DOHH2 (cell line): ENCODE results near the gene U2AF2.

Experiments
- H3F3A ChIP-seq: fragments of 200-600 bp; sonication (generic), shearing (Covaris generic); 2 replicates; pipeline ENCODE4 v1.6.0; 2016; ENCODE audit warnings: antibody characterized with exemption, mild to moderate bottlenecking; ENCODE audit not compliant: control insufficient read depth, insufficient read depth
- H3K27ac ChIP-seq: fragments of 200-600 bp; sonication (generic); 2 replicates; pipeline ENCODE4 v1.5.1; 2014; ENCODE audit warnings: low read depth, mild to moderate bottlenecking, low read length, moderate library complexity
- H3K27me3 ChIP-seq: fragments of 200-600 bp; sonication (generic); 2 replicates; pipeline ENCODE4 v1.6.1; 2014; ENCODE audit warnings: mild to moderate bottlenecking, low read length, mixed read lengths; ENCODE audit not compliant: control insufficient read depth
- H3K36me3 ChIP-seq: fragments of 200-600 bp; sonication (generic); 2 replicates; pipeline ENCODE4 v1.6.1; 2014; ENCODE audit warnings: mild to moderate bottlenecking, low read length, moderate library complexity, mixed read lengths; ENCODE audit not compliant: control insufficient read depth
- H3K4me1 ChIP-seq: fragments of 200-600 bp; sonication (generic); 2 replicates; pipeline ENCODE4 v1.6.1; 2014; ENCODE audit warnings: mild to moderate bottlenecking, low read length, mixed read lengths; ENCODE audit not compliant: control insufficient read depth
- H3K4me2 ChIP-seq: fragments of 200-600 bp; sonication (generic); 2 replicates; pipeline ENCODE4 v1.6.0; 2014; ENCODE audit warnings: mild to moderate bottlenecking, low read length, moderate library complexity
- H3K4me3 ChIP-seq: fragments of 200-600 bp; sonication (generic); 2 replicates; pipeline ENCODE4 v1.5.1; 2014; ENCODE audit warnings: mild to moderate bottlenecking, low read length, mixed read lengths
- H3K79me2 ChIP-seq: fragments of 200-600 bp; sonication (generic); 2 replicates; pipeline ENCODE4 v1.6.1; 2014; ENCODE audit warnings: mild to moderate bottlenecking, low read length, mixed read lengths; ENCODE audit not compliant: control insufficient read depth
- H3K9me2 ChIP-seq: fragments of 200-600 bp; sonication (generic); replicated peaks from 2 replicates; pipeline ENCODE4 v1.6.1; 2014; ENCODE audit warnings: mild to moderate bottlenecking, low read length, mixed read lengths; ENCODE audit not compliant: control insufficient read depth
- H3K9me3 ChIP-seq: fragments of 200-600 bp; sonication (generic); 2 replicates; pipeline ENCODE4 v1.6.1; 2014; ENCODE audit warnings: antibody characterized with exemption, low read length, mixed read lengths; ENCODE audit not compliant: control insufficient read depth, insufficient read depth
- H4K20me1 ChIP-seq: fragments of 200-600 bp; sonication (generic); 2 replicates; pipeline ENCODE4 v1.6.0; 2014; ENCODE audit warnings: low read depth, mild to moderate bottlenecking, antibody characterized with exemption, low read length, moderate library complexity; ENCODE audit not compliant: control insufficient read depth, insufficient read depth
- EZH2phosphoT487 ChIP-seq: fragments of 200-600 bp; sonication (generic); IDR thresholded peaks from 2 replicates; pipeline ENCODE4 v1.6.1; 2017; ENCODE audit warnings: borderline replicate concordance, mild to moderate bottlenecking, antibody characterized with exemption, low read length, moderate library complexity, mixed read lengths
- TF ChIP-seq, protein P1 (sequence below): fragments of 200-600 bp; sonication (generic); IDR thresholded peaks from one replicate; pipeline ENCODE4 v1.5.1; 2014; ENCODE audit warnings: antibody characterized with exemption, mild to moderate bottlenecking, low read depth, low read length; ENCODE audit not compliant: poor library complexity, severe bottlenecking

Gene U2AF2

DNA sequence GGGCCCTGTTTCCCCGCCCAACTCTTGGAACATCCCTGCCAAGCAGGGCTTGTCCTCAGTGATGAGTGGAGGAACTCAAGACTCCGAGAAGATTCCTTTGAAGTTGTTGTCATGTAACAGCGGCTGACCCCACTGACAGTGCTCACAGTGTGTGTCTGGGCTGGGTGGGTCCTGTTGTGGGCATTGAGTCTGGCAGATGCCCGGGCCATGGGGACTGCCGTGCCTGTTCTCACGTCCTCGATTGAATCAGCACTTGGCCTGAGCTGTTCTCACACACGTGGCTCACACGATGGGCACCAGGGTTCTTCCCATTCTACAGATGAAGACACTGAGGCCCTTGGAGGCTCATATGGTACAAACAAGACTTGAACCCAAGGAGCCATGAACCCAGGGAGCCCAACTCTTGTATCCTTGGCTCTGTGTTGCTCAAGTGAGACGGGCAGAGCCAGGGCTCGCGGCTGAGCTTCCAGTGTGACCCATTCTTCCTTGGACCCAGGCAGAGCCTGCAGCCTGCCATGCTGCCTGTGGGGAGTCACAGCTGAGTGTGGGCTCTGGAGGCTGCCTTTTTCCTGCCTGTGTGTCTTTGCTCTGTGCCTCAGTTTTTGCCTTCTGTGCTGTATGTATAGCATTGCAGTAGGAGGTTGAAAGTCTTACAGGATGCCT is 11.6 kb downstream of the U2AF2 start:
- Histone ChIP-seq H3K36me3 (peaks cover 96% of the 10 kb centered on the region), H3F3A (peaks cover 4% of the 10 kb centered on the region), H3K9me3 (no peaks in the 10 kb centered on the region), H3K4me2 (no peak overlapping the region), H3K9me2 (no peaks in the 10 kb centered on the region), H3K79me2 (peaks cover 98% of the 10 kb centered on the region), H3K4me1 (peaks cover 14% of the 10 kb centered on the region), H4K20me1 (peaks cover 27% of the 10 kb centered on the region), H3K27me3 (no peaks in the 10 kb centered on the region), H3K27ac (no peak overlapping the region), H3K4me3 (no peak overlapping the region)
- TF ChIP-seq EZH2phosphoT487 = no peak
- TF ChIP-seq, protein P1, sequence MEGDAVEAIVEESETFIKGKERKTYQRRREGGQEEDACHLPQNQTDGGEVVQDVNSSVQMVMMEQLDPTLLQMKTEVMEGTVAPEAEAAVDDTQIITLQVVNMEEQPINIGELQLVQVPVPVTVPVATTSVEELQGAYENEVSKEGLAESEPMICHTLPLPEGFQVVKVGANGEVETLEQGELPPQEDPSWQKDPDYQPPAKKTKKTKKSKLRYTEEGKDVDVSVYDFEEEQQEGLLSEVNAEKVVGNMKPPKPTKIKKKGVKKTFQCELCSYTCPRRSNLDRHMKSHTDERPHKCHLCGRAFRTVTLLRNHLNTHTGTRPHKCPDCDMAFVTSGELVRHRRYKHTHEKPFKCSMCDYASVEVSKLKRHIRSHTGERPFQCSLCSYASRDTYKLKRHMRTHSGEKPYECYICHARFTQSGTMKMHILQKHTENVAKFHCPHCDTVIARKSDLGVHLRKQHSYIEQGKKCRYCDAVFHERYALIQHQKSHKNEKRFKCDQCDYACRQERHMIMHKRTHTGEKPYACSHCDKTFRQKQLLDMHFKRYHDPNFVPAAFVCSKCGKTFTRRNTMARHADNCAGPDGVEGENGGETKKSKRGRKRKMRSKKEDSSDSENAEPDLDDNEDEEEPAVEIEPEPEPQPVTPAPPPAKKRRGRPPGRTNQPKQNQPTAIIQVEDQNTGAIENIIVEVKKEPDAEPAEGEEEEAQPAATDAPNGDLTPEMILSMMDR = no peak

DNA sequence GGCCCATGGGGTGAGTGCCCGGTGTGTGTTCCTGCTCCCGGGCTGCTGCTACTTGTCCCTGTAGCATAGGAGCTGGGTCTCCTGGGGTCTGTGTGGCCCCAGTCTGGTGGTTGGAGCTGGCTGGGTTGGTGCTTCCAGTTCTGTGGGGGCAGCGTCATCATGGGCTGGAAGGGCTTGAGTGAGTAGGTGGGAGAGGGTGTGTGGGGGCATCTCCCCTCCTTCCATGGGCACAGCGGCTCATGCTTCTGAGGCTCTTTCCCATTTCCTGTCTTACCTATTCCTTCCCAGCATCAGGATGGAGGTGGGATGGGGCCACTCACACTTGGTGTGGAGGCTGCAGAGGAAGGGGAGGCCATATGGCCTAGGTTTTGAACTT is 12.2 kb downstream of the U2AF2 start:
- Histone ChIP-seq H3K27me3 (no peaks in the 10 kb centered on the region), H3K4me1 (peaks cover 18% of the 10 kb centered on the region), H3K9me3 (no peaks in the 10 kb centered on the region), H4K20me1 (peaks cover 29% of the 10 kb centered on the region), H3F3A (peaks cover 9% of the 10 kb centered on the region), H3K4me3 (no peak overlapping the region), H3K36me3 (peaks cover 96% of the 10 kb centered on the region), H3K79me2 (peaks cover 98% of the 10 kb centered on the region), H3K4me2 (no peak overlapping the region), H3K9me2 (no peaks in the 10 kb centered on the region), H3K27ac (no peak overlapping the region)
- TF ChIP-seq, protein P1 = no peak
- TF ChIP-seq EZH2phosphoT487 = no peak

DNA sequence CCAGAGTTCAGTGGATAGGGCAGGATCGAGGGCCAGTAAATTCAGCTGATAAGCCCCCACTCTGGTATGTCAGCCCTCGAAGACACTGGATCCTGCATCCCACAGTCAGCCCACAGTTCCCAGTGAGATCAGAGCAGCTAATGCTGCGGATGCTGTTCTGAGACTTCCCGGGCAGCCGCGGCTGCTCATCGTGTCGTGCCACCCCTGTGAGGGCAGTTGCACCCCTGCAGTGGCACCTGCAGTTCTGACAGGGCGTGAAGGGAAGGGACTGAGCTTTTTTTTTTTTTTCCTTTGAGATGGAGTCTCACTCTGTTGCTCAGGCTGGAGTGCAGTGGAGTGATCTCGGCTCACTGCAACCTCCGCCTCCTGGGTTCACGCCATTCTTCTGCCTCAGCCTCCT is 12.7 kb downstream of the U2AF2 start:
- H3K79me2 ChIP-seq = peaks cover 98% of the 10 kb centered on the region
- no peaks in the 10 kb centered on the region for H3K9me3 ChIP-seq
- TF ChIP-seq, protein P1 = no peak
- TF ChIP-seq EZH2phosphoT487 = no peak
- H3K36me3 ChIP-seq = peaks cover 96% of the 10 kb centered on the region
- H3F3A ChIP-seq = peaks cover 14% of the 10 kb centered on the region
- no peaks in the 10 kb centered on the region for H3K27me3 ChIP-seq
- no peak overlapping the region for H3K4me2 ChIP-seq
- peaks cover 23% of the 10 kb centered on the region for H3K4me1 ChIP-seq
- no peaks in the 10 kb centered on the region for H3K9me2 ChIP-seq
- H4K20me1 ChIP-seq = peaks cover 33% of the 10 kb centered on the region
- H3K27ac ChIP-seq = no peak overlapping the region
- H3K4me3 ChIP-seq = no peak overlapping the region
